Right lobe of liver (tissue), 6 donors: ENCODE results near the gene ASTL. TPM values are rescaled to one million over a fixed set of nuclear protein-coding genes. Genes with fewer than 3 reads are reported as not detected.

Source experiments
- ATAC-seq, 4 donors: fragments of 200-7000 bp; cut with Tn5 transposase; one replicate each; pipeline ENCODE4 v1.9.1; 2020; ENCODE audit warnings: mild to moderate bottlenecking in 4 of 4, moderate library complexity in 4 of 4
- DNase-seq, 3 donors: peaks; one replicate each; pipeline ENCODE4 v3.0.0-alpha.2; 2020
- H3K27ac ChIP-seq, 3 donors: fragments of 200-600 bp; one replicate each; pipeline ENCODE4 v1.8.0; 2022
- H3K27me3 ChIP-seq, 2 donors: fragments of 200-600 bp; one replicate each; pipeline ENCODE4 v1.8.0; 2022
- H3K36me3 ChIP-seq, 4 donors: fragments of 200-600 bp; sonication (generic) in 1 of 4; one replicate each; pipeline versions ENCODE4 v1.5.1 to v1.8.0; 2017 to 2022; ENCODE audit warnings: control low read depth in 1 of 4
- H3K4me1 ChIP-seq, 4 donors: fragments of 200-600 bp; sonication (generic) in 1 of 4; one replicate each; pipeline versions ENCODE4 v1.5.1 to v1.8.0; 2017 to 2022; ENCODE audit warnings: control low read depth in 1 of 4
- H3K4me3 ChIP-seq, 3 donors: fragments of 200-600 bp; one replicate each; pipeline ENCODE4 v1.8.0; 2022
- H3K9me3 ChIP-seq, 4 donors: fragments of 200-600 bp; sonication (generic) in 1 of 4; one replicate each; pipeline versions ENCODE4 v1.5.1 to v1.8.0; 2017 to 2022; ENCODE audit warnings: control low read depth in 1 of 4
- POLR2A ChIP-seq: fragments of 450-650 bp; IDR thresholded peaks from one replicate; pipeline ENCODE4 v1.6.1; 2017; ENCODE audit warnings: antibody characterized with exemption, mild to moderate bottlenecking
- WGBS: methylation state at CpG from one replicate; pipeline ENCODE4 v1.1.6; 2018; ENCODE audit warnings: low coverage, low lambda C conversion rate; ENCODE audit not compliant: insufficient coverage; ENCODE audit errors: missing lambda C conversion rate; 5-methylcytosine and 5-hydroxymethylcytosine counted together
- intact Hi-C, 2 donors: fragments of 100-400 bp; cut with DNase I; formaldehyde crosslinking; loops; one replicate each; pipeline versions ENCODE4 v1.11.2 to v1.14.1; 2022
- total RNA-seq, 6 experiments: library from RNA; depleted of rRNA in 2 of 6; stranded (reverse); fragments of >200 nt in 2 of 6; fragmentation: NEBNext Ultra II Directional in 3 of 6; extraction: Animal tissue kit (Norgen Biotek cat#: 25700) in 3 of 6; gene quantifications; one replicate each; pipeline versions ENCODE4 v1.1.0 to v1.2.4, GENCODE V29; 2016 to 2023
- TF ChIP-seq, protein P1 (sequence below), 4 donors: fragments of 200-600 bp in 3 of 4; fragments of 450-650 bp in 1 of 4; IDR thresholded peaks; one replicate each; pipeline versions ENCODE4 v1.5.1 to v1.8.0; 2016 to 2022; ENCODE audit warnings: antibody characterized with exemption in 4 of 4, mild to moderate bottlenecking in 2 of 4
- donor health status: DM: no; HTN: yes; CAD: no.
- donor health status: DM: no; HTN: no; CAD: no.
- donor health status: DM: no; HTN: no; CAD: no.
- donor health status: DM: no; HTN: yes; CAD: no.
- donor health status: DM: no; HTN: yes; CAD: no.

The ASTL gene
- total RNA-seq, 6 experiments from 2014 or later = not detected

- H3K4me3 ChIP-seq = no peak overlapping the region
- TF ChIP-seq, protein P1, sequence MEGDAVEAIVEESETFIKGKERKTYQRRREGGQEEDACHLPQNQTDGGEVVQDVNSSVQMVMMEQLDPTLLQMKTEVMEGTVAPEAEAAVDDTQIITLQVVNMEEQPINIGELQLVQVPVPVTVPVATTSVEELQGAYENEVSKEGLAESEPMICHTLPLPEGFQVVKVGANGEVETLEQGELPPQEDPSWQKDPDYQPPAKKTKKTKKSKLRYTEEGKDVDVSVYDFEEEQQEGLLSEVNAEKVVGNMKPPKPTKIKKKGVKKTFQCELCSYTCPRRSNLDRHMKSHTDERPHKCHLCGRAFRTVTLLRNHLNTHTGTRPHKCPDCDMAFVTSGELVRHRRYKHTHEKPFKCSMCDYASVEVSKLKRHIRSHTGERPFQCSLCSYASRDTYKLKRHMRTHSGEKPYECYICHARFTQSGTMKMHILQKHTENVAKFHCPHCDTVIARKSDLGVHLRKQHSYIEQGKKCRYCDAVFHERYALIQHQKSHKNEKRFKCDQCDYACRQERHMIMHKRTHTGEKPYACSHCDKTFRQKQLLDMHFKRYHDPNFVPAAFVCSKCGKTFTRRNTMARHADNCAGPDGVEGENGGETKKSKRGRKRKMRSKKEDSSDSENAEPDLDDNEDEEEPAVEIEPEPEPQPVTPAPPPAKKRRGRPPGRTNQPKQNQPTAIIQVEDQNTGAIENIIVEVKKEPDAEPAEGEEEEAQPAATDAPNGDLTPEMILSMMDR (IDR thresholded peaks at IDR 0.05) = no peak
- TF ChIP-seq POLR2A = no peak
- ATAC-seq (no peak), DNase-seq (peak in 2 of 3 donors; percentile 21 to 53)
- no peaks in the 10 kb centered on the region for H3K27me3 ChIP-seq
- WGBS = 38% methylated on average over 1 of the region's 3 CpGs
- no peaks in the 10 kb centered on the region for H3K4me1 ChIP-seq
- intact Hi-C loops = no loop called here
- H3K27ac ChIP-seq = no peak overlapping the region
- no peaks in the 10 kb centered on the region for H3K36me3 ChIP-seq
- H3K9me3 ChIP-seq = no peaks in the 10 kb centered on the region
Observed at GRCh38 chr2:96109361-96109680, 29.0 kb downstream of the ASTL start.

DNA sequence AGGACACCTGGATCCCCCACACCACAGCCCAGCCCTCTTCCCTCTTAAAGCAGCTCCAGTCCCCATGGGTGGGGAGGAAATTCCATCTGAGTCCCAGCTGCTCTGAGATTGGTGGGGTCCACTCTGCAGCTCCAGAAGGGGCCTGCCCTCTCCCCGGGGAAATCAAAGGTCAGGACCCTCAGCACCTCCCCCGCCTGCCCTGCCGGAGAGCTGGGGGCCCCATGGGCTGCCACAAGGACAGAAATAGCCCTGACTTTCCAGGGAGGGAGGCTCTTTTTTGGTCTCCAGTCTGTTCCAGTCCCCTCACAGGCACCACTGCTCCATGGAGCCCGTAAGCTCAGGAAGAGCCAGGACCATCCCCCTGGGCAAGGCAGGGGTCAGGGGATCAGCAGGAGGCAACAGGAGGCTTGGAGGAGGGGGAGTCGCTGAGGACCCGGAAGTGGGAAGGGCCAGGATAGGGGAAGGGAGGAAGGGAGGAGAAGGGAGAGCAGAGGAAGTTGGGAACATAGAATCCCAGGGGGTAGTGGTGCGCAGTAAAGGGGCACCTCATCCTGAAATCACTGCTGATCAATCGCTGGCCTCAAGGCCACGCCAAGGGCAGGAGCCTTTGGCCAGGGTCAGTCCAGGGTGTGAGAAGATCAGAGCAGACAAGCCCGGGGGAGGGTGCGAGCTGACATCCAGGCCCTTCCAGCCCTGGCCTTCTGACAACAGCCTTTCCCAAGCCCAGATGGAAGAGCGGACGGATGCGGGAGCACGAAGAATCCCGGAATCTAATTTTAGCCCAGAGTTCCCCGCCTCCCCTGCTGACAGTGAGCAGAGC, 29.6 kb downstream of the ASTL start:
- H3K27ac ChIP-seq = peak overlapping the region in 1 of 3 donors; percentile 47
- 36% methylated on average over 9 of the region's 17 CpGs for WGBS
- intact Hi-C loops = no loop called here
- no peaks in the 10 kb centered on the region for H3K36me3 ChIP-seq
- ATAC-seq = peak; percentile 29 to 56 (median 38)
- DNase-seq = peak in 2 of 3 donors; percentile 17 to 48
- no peaks in the 10 kb centered on the region for H3K27me3 ChIP-seq
- no peaks in the 10 kb centered on the region for H3K4me1 ChIP-seq
- no peak overlapping the region for H3K4me3 ChIP-seq
- no peaks in the 10 kb centered on the region for H3K9me3 ChIP-seq
- no peak for TF ChIP-seq POLR2A
- TF ChIP-seq, protein P1 (IDR thresholded peaks at IDR 0.05) = no peak

GRCh38 chr2:96108151-96108540, 30.2 kb downstream of the ASTL start:
- no peak for TF ChIP-seq POLR2A
- TF ChIP-seq, protein P1 (IDR thresholded peaks at IDR 0.05) = no peak
- Histone ChIP-seq H3K4me3 (no peak overlapping the region), H3K27ac (peak overlapping the region in 1 of 3 donors; percentile 47), H3K4me1 (no peaks in the 10 kb centered on the region), H3K9me3 (no peaks in the 10 kb centered on the region), H3K27me3 (no peaks in the 10 kb centered on the region), H3K36me3 (no peaks in the 10 kb centered on the region)
- WGBS = no CpG with 5 or more reads among the region's 5 CpGs
- intact Hi-C loops = no loop called here
- DNase-seq = peak in 2 of 3 donors; percentile 13 to 29
- ATAC-seq = no peak

- H3K9me3 ChIP-seq = no peaks in the 10 kb centered on the region
- 45% methylated on average over 2 of the region's 3 CpGs for WGBS
- TF ChIP-seq POLR2A = no peak
- ATAC-seq = no peak
- H3K27ac ChIP-seq = no peak overlapping the region
- H3K4me1 ChIP-seq = no peaks in the 10 kb centered on the region
- H3K36me3 ChIP-seq = no peaks in the 10 kb centered on the region
- no peaks in the 10 kb centered on the region for H3K27me3 ChIP-seq
- intact Hi-C loops = no loop called here
- H3K4me3 ChIP-seq = no peak overlapping the region
- peak in 1 of 3 donors; percentile 35 for DNase-seq
Observed at GRCh38 chr2:96107708-96108065, 30.6 kb downstream of the ASTL start.

DNA sequence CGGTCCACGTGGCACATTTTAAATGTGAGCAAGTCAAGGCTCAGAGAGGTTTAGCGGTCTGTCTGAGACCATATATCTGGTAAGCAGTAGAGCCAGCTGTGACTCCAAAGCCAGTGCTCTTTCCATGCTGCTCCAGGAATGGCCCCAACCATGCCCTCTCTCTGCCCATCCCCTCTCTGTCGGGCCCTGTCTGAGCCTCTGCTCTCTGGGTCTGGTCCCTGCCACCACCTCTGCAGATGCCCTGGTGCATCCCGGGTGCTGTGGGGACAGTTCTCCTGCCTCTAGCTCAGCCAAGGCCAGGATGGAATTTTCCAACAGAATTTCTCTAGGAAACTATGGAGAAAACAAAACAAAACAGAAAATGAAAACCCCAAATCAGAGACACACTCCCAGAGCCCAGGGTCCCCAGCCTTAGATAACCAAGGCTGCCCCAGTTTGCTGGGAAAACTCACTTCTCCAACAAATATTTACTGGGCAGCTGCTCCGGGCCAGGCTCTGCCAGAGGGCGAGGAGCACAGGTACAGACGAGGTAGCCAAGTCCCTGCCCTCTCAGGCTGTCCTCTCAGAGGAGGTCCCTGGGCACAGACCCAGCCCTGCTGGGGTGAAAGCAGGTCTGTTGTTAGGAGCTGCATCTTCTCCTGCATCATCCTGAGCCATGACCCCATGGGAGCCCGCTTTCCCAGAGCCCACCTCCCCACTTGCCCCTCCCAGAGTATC, 31.2 kb downstream of the ASTL start:
- no peaks in the 10 kb centered on the region for H3K4me1 ChIP-seq
- no peak overlapping the region for H3K4me3 ChIP-seq
- TF ChIP-seq, protein P1 (IDR thresholded peaks at IDR 0.05) = no peak
- no peak for TF ChIP-seq POLR2A
- ATAC-seq = peak in 2 of 4 donors; percentile 5 to 45
- DNase-seq = peak in 2 of 3 donors; percentile 21 to 56
- intact Hi-C loops = no loop called here
- no peaks in the 10 kb centered on the region for H3K9me3 ChIP-seq
- H3K36me3 ChIP-seq = no peaks in the 10 kb centered on the region
- no peak overlapping the region for H3K27ac ChIP-seq
- no peaks in the 10 kb centered on the region for H3K27me3 ChIP-seq
- 75% methylated on average over 2 of the region's 9 CpGs for WGBS
